ENCODE results near the gene COL27A1.

Gene COL27A1

GRCh38 chr9:114165407-114166102 is 10.2 kb downstream of the COL27A1 start:
- DNase-seq (ENCODE audit: insufficient read length, low spot score) (no peak), FAIRE-seq (no peak)
- TF ChIP-seq PAX5 (IDR thresholded peaks at IDR 0.05; ENCODE audit: insufficient read depth, low read length, severe bottlenecking) (no peak), POLR2A (IDR thresholded peaks at IDR 0.05; ENCODE audit: low read depth, low read length) (no peak), SPI1 (IDR thresholded peaks at IDR 0.05; ENCODE audit: low read depth, low read length) (no peak), TAF1 (IDR thresholded peaks at IDR 0.05; ENCODE audit: low read depth, low read length) (no peak), POLR2AphosphoS5 (IDR thresholded peaks at IDR 0.05; ENCODE audit: low read depth, low read length) (no peak), POU2F2 (IDR thresholded peaks at IDR 0.05; ENCODE audit: low read depth, low read length) (no peak)

GRCh38 chr9:114166103-114166470 is 10.8 kb downstream of the COL27A1 start:
- TF ChIP-seq POU2F2 (IDR thresholded peaks at IDR 0.05; ENCODE audit: low read depth, low read length): no peak
- TF ChIP-seq POLR2A (IDR thresholded peaks at IDR 0.05; ENCODE audit: low read depth, low read length): no peak
- TF ChIP-seq POLR2AphosphoS5 (IDR thresholded peaks at IDR 0.05; ENCODE audit: low read depth, low read length): no peak
- TF ChIP-seq SPI1 (IDR thresholded peaks at IDR 0.05; ENCODE audit: low read depth, low read length): no peak
- no peak for TF ChIP-seq TAF1 (IDR thresholded peaks at IDR 0.05; ENCODE audit: low read depth, low read length)
- TF ChIP-seq PAX5 (IDR thresholded peaks at IDR 0.05; ENCODE audit: insufficient read depth, low read length, severe bottlenecking): no peak
- FAIRE-seq (no peak), DNase-seq (ENCODE audit: insufficient read length, low spot score) (no peak)

GRCh38 chr9:114166614-114167572 is 11.6 kb downstream of the COL27A1 start:
- TF ChIP-seq POLR2AphosphoS5 (IDR thresholded peaks at IDR 0.05; ENCODE audit: low read depth, low read length) (no peak), SPI1 (IDR thresholded peaks at IDR 0.05; ENCODE audit: low read depth, low read length) (no peak), TAF1 (IDR thresholded peaks at IDR 0.05; ENCODE audit: low read depth, low read length) (no peak), POU2F2 (IDR thresholded peaks at IDR 0.05; ENCODE audit: low read depth, low read length) (no peak)
- DNase-seq (ENCODE audit: insufficient read length, low spot score) (no peak), FAIRE-seq (no peak)

- DNase-seq (ENCODE audit: insufficient read length, low spot score) (no peak), FAIRE-seq (no peak)
- no peak for TF ChIP-seq PAX5 (IDR thresholded peaks at IDR 0.05; ENCODE audit: insufficient read depth, low read length, severe bottlenecking)
- TF ChIP-seq SPI1 (IDR thresholded peaks at IDR 0.05; ENCODE audit: low read depth, low read length): no peak
- no peak for TF ChIP-seq POU2F2 (IDR thresholded peaks at IDR 0.05; ENCODE audit: low read depth, low read length)
- TF ChIP-seq TAF1 (IDR thresholded peaks at IDR 0.05; ENCODE audit: low read depth, low read length): no peak
- TF ChIP-seq POLR2A (IDR thresholded peaks at IDR 0.05; ENCODE audit: low read depth, low read length): no peak
- no peak for TF ChIP-seq POLR2AphosphoS5 (IDR thresholded peaks at IDR 0.05; ENCODE audit: low read depth, low read length)
Measured at GRCh38 chr9:114167591-114168091, 12.3 kb downstream of the COL27A1 start.

GRCh38 chr9:114168281-114169028 is 13.1 kb downstream of the COL27A1 start:
- TF ChIP-seq SPI1 (IDR thresholded peaks at IDR 0.05; ENCODE audit: low read depth, low read length): no peak
- no peak for TF ChIP-seq POU2F2 (IDR thresholded peaks at IDR 0.05; ENCODE audit: low read depth, low read length)
- TF ChIP-seq POLR2A (IDR thresholded peaks at IDR 0.05; ENCODE audit: low read depth, low read length): no peak
- TF ChIP-seq POLR2AphosphoS5 (IDR thresholded peaks at IDR 0.05; ENCODE audit: low read depth, low read length): no peak
- no peak for TF ChIP-seq PAX5 (IDR thresholded peaks at IDR 0.05; ENCODE audit: insufficient read depth, low read length, severe bottlenecking)
- no peak for TF ChIP-seq TAF1 (IDR thresholded peaks at IDR 0.05; ENCODE audit: low read depth, low read length)
- FAIRE-seq: no peak

GRCh38 chr9:114169029-114169951 is 14.0 kb downstream of the COL27A1 start:
- no peak for TF ChIP-seq POLR2AphosphoS5 (IDR thresholded peaks at IDR 0.05; ENCODE audit: low read depth, low read length)
- no peak for TF ChIP-seq SPI1 (IDR thresholded peaks at IDR 0.05; ENCODE audit: low read depth, low read length)
- TF ChIP-seq PAX5 (IDR thresholded peaks at IDR 0.05; ENCODE audit: insufficient read depth, low read length, severe bottlenecking): no peak
- TF ChIP-seq POU2F2 (IDR thresholded peaks at IDR 0.05; ENCODE audit: low read depth, low read length): no peak
- TF ChIP-seq POLR2A (IDR thresholded peaks at IDR 0.05; ENCODE audit: low read depth, low read length): no peak
- no peak for TF ChIP-seq TAF1 (IDR thresholded peaks at IDR 0.05; ENCODE audit: low read depth, low read length)
- FAIRE-seq (no peak), DNase-seq (ENCODE audit: insufficient read length, low spot score) (no peak)

More at GRCh38 chr9:114168281-114169028, 13.1 kb downstream of the COL27A1 start:
- no peak for DNase-seq (ENCODE audit: insufficient read length, low spot score)

- no peak for DNase-seq (ENCODE audit: insufficient read length, low spot score)
- no peak for TF ChIP-seq SPI1 (IDR thresholded peaks at IDR 0.05; ENCODE audit: low read depth, low read length)
- no peak for TF ChIP-seq TAF1 (IDR thresholded peaks at IDR 0.05; ENCODE audit: low read depth, low read length)
- no peak for TF ChIP-seq POLR2A (IDR thresholded peaks at IDR 0.05; ENCODE audit: low read depth, low read length)
- no peak for FAIRE-seq
Measured at GRCh38 chr9:114169952-114170770, 14.8 kb downstream of the COL27A1 start.
